Calu3 (cell line): ENCODE results near the gene DCLK1. TPM values are rescaled to one million over a fixed set of nuclear protein-coding genes. Genes with fewer than 3 reads are reported as not detected.

Experiments
- BruUV-seq: library from RNA; stranded (reverse); fragments of 400-500 nt; replicated peaks from 2 replicates; lab custom pipeline; 2021; lab: Mats Ljungman, UMichigan
- CTCF ChIA-PET: fragments of 300-600 bp; sonication (Branson Sonifier 250); formaldehyde crosslinking; loops from one replicate; lab custom pipeline; 2022; ENCODE audit warnings: antibody characterized with exemption; lab: Charles Lee
- DNase-seq: peaks from one replicate; pipeline ENCODE4 v3.0.0; 2022
- H3K27ac Mint-ChIP-seq: one replicate; pipeline ENCODE4 v1.8.0; 2022; ENCODE audit warnings: mixed read lengths; ENCODE audit not compliant: unreplicated experiment
- H3K27me3 Mint-ChIP-seq: one replicate; pipeline ENCODE4 v1.8.0; 2022; ENCODE audit warnings: mixed read lengths; ENCODE audit not compliant: unreplicated experiment
- H3K36me3 Mint-ChIP-seq: one replicate; pipeline ENCODE4 v1.8.0; 2022; ENCODE audit warnings: mild to moderate bottlenecking, moderate library complexity, mixed read lengths; ENCODE audit not compliant: insufficient read depth, unreplicated experiment
- H3K4me1 Mint-ChIP-seq: one replicate; pipeline ENCODE4 v1.8.0; 2022; ENCODE audit warnings: mild to moderate bottlenecking, low read depth, mixed read lengths; ENCODE audit not compliant: unreplicated experiment
- H3K4me3 Mint-ChIP-seq: one replicate; pipeline ENCODE4 v1.8.0; 2022; ENCODE audit warnings: mild to moderate bottlenecking, low read depth, moderate library complexity, mixed read lengths; ENCODE audit not compliant: unreplicated experiment
- H3K9me3 Mint-ChIP-seq: one replicate; pipeline ENCODE4 v1.8.0; 2022; ENCODE audit warnings: low read depth, mixed read lengths; ENCODE audit not compliant: unreplicated experiment
- CTCF ChIP-seq: fragments of 200-600 bp; IDR thresholded peaks from one replicate; pipeline ENCODE4 v1.8.0; 2022; ENCODE audit warnings: antibody characterized with exemption; ENCODE audit not compliant: unreplicated experiment
- intact Hi-C: fragments of 100-400 bp; cut with micrococcal nuclease; formaldehyde crosslinking; loops from one replicate; pipeline ENCODE4 v1.10.0; 2022; ENCODE audit not compliant: unreplicated experiment
- total RNA-seq: library from RNA; stranded (reverse); gene quantifications from 2 replicates; pipeline ENCODE4 v1.2.3, GENCODE V29; 2022

Gene DCLK1
- total RNA-seq, 1 experiment from 2014 or later, result not detected

- CTCF ChIA-PET, result no interaction called here
- Mint-ChIP-seq H3K27ac (no peak overlapping the region), H3K36me3 (no peaks in the 10 kb centered on the region), H3K4me3 (no peak overlapping the region), H3K4me1 (no peaks in the 10 kb centered on the region), H3K9me3 (no peaks in the 10 kb centered on the region), H3K27me3 (no peaks in the 10 kb centered on the region)
- BruUV-seq, result no TSS peak
- DNase-seq, result no peak
- no peak for TF ChIP-seq CTCF
- intact Hi-C loops, result no loop called here
Measured at GRCh38 chr13:35797991-35798390, 333.2 kb downstream of the DCLK1 start.

- DNase-seq, result no peak
- CTCF ChIA-PET, result no interaction called here
- TF ChIP-seq CTCF, result no peak
- no peaks in the 10 kb centered on the region for H3K4me1 Mint-ChIP-seq
- no TSS peak for BruUV-seq
- intact Hi-C loops, result no loop called here
- H3K27ac Mint-ChIP-seq, result no peak overlapping the region
- H3K27me3 Mint-ChIP-seq, result no peaks in the 10 kb centered on the region
- no peaks in the 10 kb centered on the region for H3K9me3 Mint-ChIP-seq
- H3K36me3 Mint-ChIP-seq, result no peaks in the 10 kb centered on the region
- no peak overlapping the region for H3K4me3 Mint-ChIP-seq
Measured at GRCh38 chr13:35797244-35797643, 333.9 kb downstream of the DCLK1 start.

GRCh38 chr13:35796623-35797022, 334.6 kb downstream of the DCLK1 start:
- no TSS peak for BruUV-seq
- no peaks in the 10 kb centered on the region for H3K9me3 Mint-ChIP-seq
- H3K27me3 Mint-ChIP-seq, result no peaks in the 10 kb centered on the region
- H3K4me3 Mint-ChIP-seq, result no peak overlapping the region
- intact Hi-C loops, result no loop called here
- DNase-seq, result no peak
- no peak overlapping the region for H3K27ac Mint-ChIP-seq
- no peak for TF ChIP-seq CTCF
- no peaks in the 10 kb centered on the region for H3K36me3 Mint-ChIP-seq
- no peaks in the 10 kb centered on the region for H3K4me1 Mint-ChIP-seq
- CTCF ChIA-PET, result no interaction called here

GRCh38 chr13:35794734-35795389, 336.3 kb downstream of the DCLK1 start:
- Mint-ChIP-seq H3K27ac (no peak overlapping the region), H3K4me3 (no peak overlapping the region), H3K9me3 (no peaks in the 10 kb centered on the region), H3K36me3 (no peaks in the 10 kb centered on the region), H3K4me1 (no peaks in the 10 kb centered on the region), H3K27me3 (no peaks in the 10 kb centered on the region)
- intact Hi-C loops, result no loop called here
- CTCF ChIA-PET, result interaction anchor here (0.5 kb wide), 1 partner anchor 9 kb away, joined by 3 read pairs; no protein-coding TSS in a partner anchor
- BruUV-seq, result no TSS peak
- no peak for DNase-seq
- TF ChIP-seq CTCF, result no peak
